Endothelial cell of umbilical vein (primary cell): ENCODE results near the gene GALNT10. TPM values are rescaled to one million over a fixed set of nuclear protein-coding genes. Genes with fewer than 3 reads are reported as not detected.

Source experiments
- BruUV-seq: library from RNA; stranded (reverse); fragments of 400-500 nt; replicated peaks from 2 replicates; lab custom pipeline; 2021; lab: Mats Ljungman, UMichigan
- CTCF ChIA-PET: fragments of 300-600, 350-600 bp; sonication (Branson Sonifier 250); formaldehyde crosslinking; loops from one replicate; lab custom pipeline; 2021; ENCODE audit warnings: antibody characterized with exemption, inconsistent platforms; lab: Charles Lee
- POLR2A ChIA-PET: fragments of 300-600, 350-600 bp; sonication (Branson Sonifier 250); formaldehyde crosslinking; loops from one replicate; lab custom pipeline; 2021; ENCODE audit warnings: antibody characterized with exemption, inconsistent platforms; lab: Charles Lee
- DNase-seq: peaks from one replicate; pipeline ENCODE4 v3.0.0-alpha.2; 2011; ENCODE audit warnings: low read depth, low spot score
- FAIRE-seq: peaks from 2 replicates; lab custom pipeline; 2011; peaks lifted over from hg19 to GRCh38; lab: Jason Lieb, UNC
- H2AFZ ChIP-seq: 2 replicates; pipeline ENCODE4 v1.6.0; 2012; ENCODE audit warnings: low read depth, low read length, control low read depth, inconsistent platforms
- H3K27ac ChIP-seq: 2 replicates; pipeline ENCODE4 v1.5.1; 2011; ENCODE audit warnings: low read depth, mild to moderate bottlenecking, control low read depth, low read length, moderate library complexity; ENCODE audit not compliant: insufficient read depth
- H3K27me3 ChIP-seq, 2 experiments: 2 replicates each; pipeline versions ENCODE4 v1.6.0 to v1.6.1; 2011; ENCODE audit warnings: low read length in 2 of 2, mixed read lengths in 1 of 2; ENCODE audit not compliant: control insufficient read depth in 2 of 2, insufficient read depth in 2 of 2
- H3K36me3 ChIP-seq, 2 experiments: 2 replicates in 1 of 2; 3 replicates in 1 of 2; pipeline ENCODE4 v1.5.1; 2011; ENCODE audit warnings: low read length in 2 of 2, mild to moderate bottlenecking in 1 of 2, moderate library complexity in 1 of 2; ENCODE audit not compliant: control insufficient read depth in 2 of 2, insufficient read depth in 2 of 2; ENCODE audit errors: extremely low read depth in 1 of 2
- H3K4me1 ChIP-seq: 3 replicates; pipeline ENCODE4 v1.5.1; 2011; ENCODE audit warnings: mild to moderate bottlenecking, low read length; ENCODE audit not compliant: control insufficient read depth, insufficient read depth; ENCODE audit errors: extremely low read depth
- H3K4me2 ChIP-seq: 2 replicates; pipeline ENCODE4 v1.6.1; 2011; ENCODE audit warnings: low read length, control low read depth, mixed read lengths; ENCODE audit not compliant: insufficient read depth
- H3K4me3 ChIP-seq, 3 experiments: fragments of 200-600 bp in 1 of 3; sonication (generic), shearing (Covaris generic) in 1 of 3; replicated peaks in 1 of 3; 2 replicates each; pipeline ENCODE4 v1.5.1; 2011 to 2016; ENCODE audit warnings: control low read depth in 3 of 3, low read length in 3 of 3, mild to moderate bottlenecking in 2 of 3, inconsistent platforms in 1 of 3, low read depth in 1 of 3, moderate library complexity in 1 of 3; ENCODE audit not compliant: insufficient read depth in 1 of 3
- H3K79me2 ChIP-seq: 2 replicates; pipeline ENCODE4 v1.6.0; 2012; ENCODE audit warnings: low read length, inconsistent platforms; ENCODE audit not compliant: control insufficient read depth, insufficient read depth
- H3K9ac ChIP-seq: replicated peaks from 2 replicates; pipeline ENCODE3; 2011; ENCODE audit warnings: low read length, control low read depth; ENCODE audit not compliant: insufficient read depth; ENCODE audit errors: extremely low read depth
- H3K9me1 ChIP-seq: replicated peaks from 3 replicates; pipeline ENCODE4 v1.6.0; 2011; ENCODE audit warnings: mild to moderate bottlenecking, low read length; ENCODE audit not compliant: control insufficient read depth, insufficient read depth; ENCODE audit errors: extremely low read depth
- H3K9me3 ChIP-seq: replicated peaks from 2 replicates; pipeline ENCODE4 v1.5.1; 2012; ENCODE audit warnings: low read length, inconsistent platforms; ENCODE audit not compliant: control insufficient read depth, insufficient read depth
- H4K20me1 ChIP-seq: replicated peaks from 2 replicates; pipeline ENCODE3; 2011; ENCODE audit warnings: mild to moderate bottlenecking, low read length; ENCODE audit not compliant: control insufficient read depth, insufficient read depth; ENCODE audit errors: extremely low read depth
- EZH2 ChIP-seq: IDR thresholded peaks from 2 replicates; pipeline ENCODE4 v1.6.1; 2012; ENCODE audit warnings: borderline replicate concordance, low read depth, mild to moderate bottlenecking, moderate library complexity, low read length, inconsistent platforms; ENCODE audit not compliant: severe bottlenecking
- FOS ChIP-seq: IDR thresholded peaks from 2 replicates; pipeline ENCODE4 v1.6.1; 2011; ENCODE audit warnings: mild to moderate bottlenecking, low read length, moderate library complexity, borderline replicate concordance; ENCODE audit not compliant: insufficient read depth
- GATA2 ChIP-seq: IDR thresholded peaks from 2 replicates; pipeline ENCODE4 v1.7.0; 2011; ENCODE audit warnings: low read depth, mild to moderate bottlenecking, moderate library complexity, mixed read lengths, low read length; ENCODE audit not compliant: insufficient read length, insufficient read depth
- JUN ChIP-seq: IDR thresholded peaks from 2 replicates; pipeline ENCODE4 v1.6.1; 2011; ENCODE audit warnings: borderline replicate concordance, low read depth; ENCODE audit not compliant: insufficient read length, insufficient read depth
- MYC ChIP-seq: IDR thresholded peaks from one replicate; pipeline ENCODE4 v1.6.1; 2011; ENCODE audit warnings: mild to moderate bottlenecking, low read depth, low read length
- POLR2A ChIP-seq: IDR thresholded peaks from 2 replicates; pipeline ENCODE4 v1.6.1; 2012; ENCODE audit warnings: low read depth, mild to moderate bottlenecking, control low read depth, low read length
- POLR2AphosphoS5 ChIP-seq: IDR thresholded peaks from 2 replicates; pipeline ENCODE4 v1.6.1; 2012; ENCODE audit warnings: low read depth, mild to moderate bottlenecking, control low read depth, low read length, moderate library complexity; ENCODE audit not compliant: insufficient read depth
- dilution Hi-C: fragments of 300-500 bp; cut with MboI; formaldehyde crosslinking; loops from one replicate; pipeline ENCODE4 v1.15.0; 2019; ENCODE audit warnings: low sequenced_read_pairs; ENCODE audit not compliant: extremely low pct_ligation_motif_present
- intact Hi-C: fragments of 100-400 bp; cut with micrococcal nuclease; formaldehyde crosslinking; loops from one replicate; pipeline ENCODE4 v1.10.0; 2022
- polyA plus RNA-seq, 4 experiments: library from polyadenylated mRNA; depleted of rRNA in 3 of 4; stranded (reverse) in 3 of 4; unstranded in 1 of 4; fragments of >200 nt; gene quantifications; 2 replicates each; pipeline versions ENCODE4 v1.2.1 to v1.2.3, GENCODE V29; 2011 to 2012; ENCODE audit warnings: missing spikeins in 1 of 4
- total RNA-seq: library from RNA; stranded (reverse); gene quantifications from 2 replicates; pipeline ENCODE4 v1.2.3, GENCODE V29; 2021
- TF ChIP-seq, protein P1 (sequence below), 2 donors: IDR thresholded peaks; 1 replicate in 1 of 2; 2 replicates in 1 of 2; pipeline ENCODE4 v1.5.1; 2011; ENCODE audit warnings: low read length in 2 of 2, mild to moderate bottlenecking in 2 of 2, moderate library complexity in 2 of 2, control low read depth in 1 of 2, inconsistent platforms in 1 of 2, low read depth in 1 of 2; ENCODE audit not compliant: insufficient read depth in 1 of 2; ENCODE audit errors: extremely low read depth in 1 of 2
- TF ChIP-seq, protein P2 (sequence below): IDR thresholded peaks from 2 replicates; pipeline ENCODE4 v1.6.1; 2011; ENCODE audit not compliant: insufficient read depth, insufficient read length

Gene GALNT10
- total and polyA plus RNA-seq, 2 donors (not counting 3 experiments of a cell fraction or from before 2014, with no cell fraction given) = 70.2 to 77.6 TPM

DNA sequence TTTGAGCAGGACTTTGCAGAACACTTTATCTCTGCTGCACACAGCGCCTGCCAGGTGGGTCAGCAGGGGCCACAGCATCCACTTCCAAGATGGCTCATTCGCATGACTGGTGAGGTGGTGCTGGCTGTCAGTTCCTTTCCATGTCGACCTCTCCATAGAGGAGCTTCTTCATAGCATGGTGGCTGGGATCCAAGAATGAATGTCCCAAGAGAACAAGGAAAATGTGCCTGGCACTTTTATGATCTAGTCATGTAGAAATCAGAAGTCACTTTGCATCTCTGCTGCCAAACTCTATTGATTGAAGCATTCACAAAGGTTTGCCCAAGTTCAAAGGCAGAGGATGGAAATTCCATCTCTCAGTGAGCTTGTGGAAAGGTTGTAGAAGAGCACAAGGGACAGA lies 85.0 kb downstream of the GALNT10 start:
- no peak overlapping the region for H3K4me2 ChIP-seq
- DNase-seq (no peak), FAIRE-seq (no peak)
- dilution Hi-C loops (no loop called here), intact Hi-C loops (no loop called here)
- H3K4me1 ChIP-seq = no peaks in the 10 kb centered on the region
- H3K79me2 ChIP-seq = no peaks in the 10 kb centered on the region
- no TSS peak for BruUV-seq
- no peaks in the 10 kb centered on the region for H3K27me3 ChIP-seq
- POLR2A ChIA-PET = no interaction called here
- no peaks in the 10 kb centered on the region for H3K9me1 ChIP-seq
- H3K4me3 ChIP-seq = no peak overlapping the region
- no peaks in the 10 kb centered on the region for H3K36me3 ChIP-seq
- H2AFZ ChIP-seq = no peak overlapping the region
- no peaks in the 10 kb centered on the region for H3K9me3 ChIP-seq
- TF ChIP-seq MYC (no peak), POLR2A (no peak), GATA2 (no peak), EZH2 (no peak), POLR2AphosphoS5 (no peak), JUN (no peak), FOS (no peak)
- TF ChIP-seq, protein P1, sequence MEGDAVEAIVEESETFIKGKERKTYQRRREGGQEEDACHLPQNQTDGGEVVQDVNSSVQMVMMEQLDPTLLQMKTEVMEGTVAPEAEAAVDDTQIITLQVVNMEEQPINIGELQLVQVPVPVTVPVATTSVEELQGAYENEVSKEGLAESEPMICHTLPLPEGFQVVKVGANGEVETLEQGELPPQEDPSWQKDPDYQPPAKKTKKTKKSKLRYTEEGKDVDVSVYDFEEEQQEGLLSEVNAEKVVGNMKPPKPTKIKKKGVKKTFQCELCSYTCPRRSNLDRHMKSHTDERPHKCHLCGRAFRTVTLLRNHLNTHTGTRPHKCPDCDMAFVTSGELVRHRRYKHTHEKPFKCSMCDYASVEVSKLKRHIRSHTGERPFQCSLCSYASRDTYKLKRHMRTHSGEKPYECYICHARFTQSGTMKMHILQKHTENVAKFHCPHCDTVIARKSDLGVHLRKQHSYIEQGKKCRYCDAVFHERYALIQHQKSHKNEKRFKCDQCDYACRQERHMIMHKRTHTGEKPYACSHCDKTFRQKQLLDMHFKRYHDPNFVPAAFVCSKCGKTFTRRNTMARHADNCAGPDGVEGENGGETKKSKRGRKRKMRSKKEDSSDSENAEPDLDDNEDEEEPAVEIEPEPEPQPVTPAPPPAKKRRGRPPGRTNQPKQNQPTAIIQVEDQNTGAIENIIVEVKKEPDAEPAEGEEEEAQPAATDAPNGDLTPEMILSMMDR (IDR thresholded peaks at IDR 0.05; ENCODE audit: extremely low read depth in 1 of 2, insufficient read depth in 1 of 2, low read depth in 1 of 2, low read length in 2 of 2) = no peak
- TF ChIP-seq, protein P2, sequence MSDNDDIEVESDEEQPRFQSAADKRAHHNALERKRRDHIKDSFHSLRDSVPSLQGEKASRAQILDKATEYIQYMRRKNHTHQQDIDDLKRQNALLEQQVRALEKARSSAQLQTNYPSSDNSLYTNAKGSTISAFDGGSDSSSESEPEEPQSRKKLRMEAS = no peak
- no peaks in the 10 kb centered on the region for H4K20me1 ChIP-seq
- no peak overlapping the region for H3K9ac ChIP-seq
- CTCF ChIA-PET = interaction anchor here (1.0 to 1.2 kb wide), 2 partner anchors 9 to 79 kb away, joined by 4 read pairs; no protein-coding TSS in a partner anchor
- no peak overlapping the region for H3K27ac ChIP-seq
